Measurements from ENCODE around the gene S100A7A.

The S100A7A gene

DNA sequence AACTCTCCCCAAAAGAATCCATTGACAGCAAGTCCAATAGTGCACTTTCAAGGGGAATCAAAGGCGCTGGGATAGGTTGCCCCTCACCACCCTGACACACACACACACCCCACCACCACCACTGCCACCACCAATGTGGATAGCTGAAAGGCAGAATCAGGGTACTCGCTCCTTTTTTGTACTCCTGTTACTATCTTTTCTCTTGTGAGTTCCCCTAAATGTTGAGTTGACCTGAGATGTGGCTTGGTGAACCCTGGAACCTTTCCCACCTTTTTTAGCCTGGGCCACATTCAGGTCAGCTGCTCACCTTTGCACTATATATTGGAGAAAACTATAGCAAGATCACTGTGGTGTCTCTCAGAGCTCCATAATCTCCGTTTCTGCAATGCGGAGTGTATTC lies 29.3 kb upstream of the S100A7A start:
- no peak for TF ChIP-seq EZH2 (IDR thresholded peaks at IDR 0.05; ENCODE audit: borderline replicate concordance, low read length)
- TF ChIP-seq, protein P1, sequence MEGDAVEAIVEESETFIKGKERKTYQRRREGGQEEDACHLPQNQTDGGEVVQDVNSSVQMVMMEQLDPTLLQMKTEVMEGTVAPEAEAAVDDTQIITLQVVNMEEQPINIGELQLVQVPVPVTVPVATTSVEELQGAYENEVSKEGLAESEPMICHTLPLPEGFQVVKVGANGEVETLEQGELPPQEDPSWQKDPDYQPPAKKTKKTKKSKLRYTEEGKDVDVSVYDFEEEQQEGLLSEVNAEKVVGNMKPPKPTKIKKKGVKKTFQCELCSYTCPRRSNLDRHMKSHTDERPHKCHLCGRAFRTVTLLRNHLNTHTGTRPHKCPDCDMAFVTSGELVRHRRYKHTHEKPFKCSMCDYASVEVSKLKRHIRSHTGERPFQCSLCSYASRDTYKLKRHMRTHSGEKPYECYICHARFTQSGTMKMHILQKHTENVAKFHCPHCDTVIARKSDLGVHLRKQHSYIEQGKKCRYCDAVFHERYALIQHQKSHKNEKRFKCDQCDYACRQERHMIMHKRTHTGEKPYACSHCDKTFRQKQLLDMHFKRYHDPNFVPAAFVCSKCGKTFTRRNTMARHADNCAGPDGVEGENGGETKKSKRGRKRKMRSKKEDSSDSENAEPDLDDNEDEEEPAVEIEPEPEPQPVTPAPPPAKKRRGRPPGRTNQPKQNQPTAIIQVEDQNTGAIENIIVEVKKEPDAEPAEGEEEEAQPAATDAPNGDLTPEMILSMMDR (IDR thresholded peaks at IDR 0.05; ENCODE audit: low read length) = no peak
- Histone ChIP-seq H3K4me3 (ENCODE audit: low read depth, low read length, poor library complexity, severe bottlenecking) (no peak overlapping the region), H2AFZ (ENCODE audit: low read length) (no peak overlapping the region), H3K27me3 (ENCODE audit: insufficient read depth, low read length) (no peaks in the 10 kb centered on the region), H3K9ac (ENCODE audit: low read length) (no peak overlapping the region), H3K4me2 (ENCODE audit: low read length) (no peak overlapping the region), H3K79me2 (ENCODE audit: insufficient read depth, low read length) (no peaks in the 10 kb centered on the region), H3K9me2 (ENCODE audit: low read depth, low read length) (no peaks in the 10 kb centered on the region), H3K9me3 (ENCODE audit: low read length) (no peaks in the 10 kb centered on the region), H3F3A (ENCODE audit: insufficient read depth, low read length) (no peaks in the 10 kb centered on the region), H3K4me1 (ENCODE audit: insufficient read depth, low read length, severe bottlenecking) (no peaks in the 10 kb centered on the region), H3K36me3 (ENCODE audit: insufficient read depth, low read length) (no peaks in the 10 kb centered on the region), H4K20me1 (ENCODE audit: insufficient read depth, low read length) (no peaks in the 10 kb centered on the region), H3K27ac (ENCODE audit: low read depth, low read length, poor library complexity, severe bottlenecking) (no peak overlapping the region)

DNA sequence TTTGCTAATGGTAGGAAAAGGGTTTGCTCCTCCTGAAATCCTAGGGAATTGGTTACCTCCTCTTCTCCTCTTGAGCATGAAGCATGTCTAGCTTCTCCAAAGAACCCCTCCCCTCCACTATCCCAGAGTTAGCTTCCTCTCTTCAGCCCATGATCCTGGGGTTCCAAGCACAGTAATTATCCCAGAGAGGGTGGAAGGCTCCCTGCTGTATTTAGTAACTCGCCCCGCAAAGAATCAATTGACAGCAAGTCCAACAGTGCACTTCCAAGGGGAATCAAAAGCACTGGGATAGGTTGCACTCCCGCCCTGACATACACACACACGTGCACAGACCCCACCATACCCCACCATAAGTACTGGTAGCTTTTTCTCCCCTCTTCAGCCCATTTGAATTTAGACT lies 28.5 kb upstream of the S100A7A start:
- no peaks in the 10 kb centered on the region for H3K4me1 ChIP-seq (ENCODE audit: insufficient read depth, low read length, severe bottlenecking)
- H3K27ac ChIP-seq (ENCODE audit: low read depth, low read length, poor library complexity, severe bottlenecking) = no peak overlapping the region
- H2AFZ ChIP-seq (ENCODE audit: low read length) = no peak overlapping the region
- H3K4me2 ChIP-seq (ENCODE audit: low read length) = no peak overlapping the region
- H3K79me2 ChIP-seq (ENCODE audit: insufficient read depth, low read length) = no peaks in the 10 kb centered on the region
- no peak overlapping the region for H3K9ac ChIP-seq (ENCODE audit: low read length)
- no peaks in the 10 kb centered on the region for H3K9me2 ChIP-seq (ENCODE audit: low read depth, low read length)
- no peaks in the 10 kb centered on the region for H3K27me3 ChIP-seq (ENCODE audit: insufficient read depth, low read length)
- no peaks in the 10 kb centered on the region for H3K9me3 ChIP-seq (ENCODE audit: low read length)
- no peak for TF ChIP-seq EZH2 (IDR thresholded peaks at IDR 0.05; ENCODE audit: borderline replicate concordance, low read length)
- TF ChIP-seq, protein P1 (IDR thresholded peaks at IDR 0.05; ENCODE audit: low read length) = no peak
- no peaks in the 10 kb centered on the region for H4K20me1 ChIP-seq (ENCODE audit: insufficient read depth, low read length)
- H3K36me3 ChIP-seq (ENCODE audit: insufficient read depth, low read length) = no peaks in the 10 kb centered on the region
- H3F3A ChIP-seq (ENCODE audit: insufficient read depth, low read length) = no peaks in the 10 kb centered on the region
- no peak overlapping the region for H3K4me3 ChIP-seq (ENCODE audit: low read depth, low read length, poor library complexity, severe bottlenecking)

DNA sequence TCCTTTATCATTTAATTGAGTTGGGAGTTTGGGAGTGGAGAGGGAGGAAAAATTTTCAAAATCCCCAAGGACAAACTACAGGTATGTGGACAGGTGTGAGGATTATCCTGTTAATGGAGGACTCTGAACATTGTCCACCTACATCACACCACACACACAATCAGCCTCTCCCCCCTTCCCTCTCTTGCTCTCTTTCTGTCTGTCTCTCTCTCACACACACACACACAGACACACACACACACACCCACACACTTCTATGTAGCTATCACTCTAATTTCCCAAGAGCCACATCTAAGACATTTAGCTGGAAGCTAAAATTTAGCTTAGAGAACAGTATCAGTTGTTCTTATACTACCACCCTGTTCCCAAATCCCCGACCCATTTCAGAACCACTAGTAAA lies 26.9 kb upstream of the S100A7A start:
- H3F3A ChIP-seq (ENCODE audit: insufficient read depth, low read length) = no peaks in the 10 kb centered on the region
- no peak overlapping the region for H2AFZ ChIP-seq (ENCODE audit: low read length)
- no peak for TF ChIP-seq EZH2 (IDR thresholded peaks at IDR 0.05; ENCODE audit: borderline replicate concordance, low read length)
- TF ChIP-seq, protein P1 (IDR thresholded peaks at IDR 0.05; ENCODE audit: low read length) = no peak
- no peak overlapping the region for H3K9ac ChIP-seq (ENCODE audit: low read length)
- no peaks in the 10 kb centered on the region for H3K79me2 ChIP-seq (ENCODE audit: insufficient read depth, low read length)
- H3K4me1 ChIP-seq (ENCODE audit: insufficient read depth, low read length, severe bottlenecking) = no peaks in the 10 kb centered on the region
- no peaks in the 10 kb centered on the region for H3K9me3 ChIP-seq (ENCODE audit: low read length)
- no peak overlapping the region for H3K4me2 ChIP-seq (ENCODE audit: low read length)
- no peaks in the 10 kb centered on the region for H3K9me2 ChIP-seq (ENCODE audit: low read depth, low read length)
- no peak overlapping the region for H3K27ac ChIP-seq (ENCODE audit: low read depth, low read length, poor library complexity, severe bottlenecking)
- H3K4me3 ChIP-seq (ENCODE audit: low read depth, low read length, poor library complexity, severe bottlenecking) = no peak overlapping the region
- no peaks in the 10 kb centered on the region for H3K27me3 ChIP-seq (ENCODE audit: insufficient read depth, low read length)
- H4K20me1 ChIP-seq (ENCODE audit: insufficient read depth, low read length) = no peaks in the 10 kb centered on the region
- H3K36me3 ChIP-seq (ENCODE audit: insufficient read depth, low read length) = no peaks in the 10 kb centered on the region
